ENCODE data around the gene GALNT6. TPM values are rescaled to one million over a fixed set of nuclear protein-coding genes. Genes with fewer than 3 reads are reported as not detected.
"Not testable (repeated sequence)": the region's sequence is repeated elsewhere in the genome, so short reads cannot be mapped to it uniquely, and the experiment has no call there.

GALNT6 gene
- total and polyA plus RNA-seq, 5 experiments from 2014 or later = 1.5 to 8.3 (median 4.4) TPM

DNA sequence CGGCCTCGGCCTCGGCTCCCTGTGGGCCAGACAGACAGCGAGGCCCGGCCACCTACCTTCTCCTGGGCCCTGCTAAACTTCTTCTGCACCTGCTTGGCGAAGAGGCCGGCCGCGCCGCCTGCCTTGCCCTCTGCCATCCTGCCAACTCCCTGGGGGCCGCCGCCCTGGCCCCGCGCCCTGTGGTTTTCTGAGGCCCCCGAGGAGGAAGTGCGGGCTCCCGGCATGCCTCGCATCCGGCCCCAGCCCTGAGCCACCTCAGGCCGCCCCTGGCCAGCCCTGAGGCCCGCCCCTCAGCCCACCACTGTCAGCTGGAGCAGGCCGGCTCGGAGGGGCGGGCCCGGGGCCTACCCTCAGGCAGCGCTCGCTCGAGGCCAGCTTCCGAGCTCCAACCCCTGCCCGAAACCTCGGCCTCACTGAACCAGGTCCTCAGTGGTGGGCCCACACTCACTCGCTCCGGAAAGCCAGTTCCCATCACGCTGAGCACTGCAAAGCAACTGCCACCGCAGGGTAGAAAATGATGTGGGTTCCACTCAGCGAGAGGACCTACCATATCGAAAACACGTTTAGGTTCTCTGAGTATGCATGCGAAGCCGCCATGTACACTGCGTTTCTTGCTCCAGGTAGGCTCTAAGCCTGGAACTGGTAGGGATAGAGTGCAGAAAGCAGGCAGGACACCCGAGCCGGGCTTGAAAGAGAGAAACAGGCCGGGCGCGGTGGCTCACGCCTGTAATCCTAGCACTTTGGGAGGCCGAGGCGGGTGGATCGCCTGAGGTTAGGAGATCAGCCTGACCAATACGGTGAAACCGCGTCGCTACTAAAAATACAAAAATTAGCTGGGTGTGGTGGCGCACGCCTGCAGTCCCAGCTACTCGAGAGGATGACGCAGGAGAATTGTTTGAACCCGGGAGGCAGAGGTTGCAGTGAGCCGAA is 67.0 kb downstream of the GALNT6 start, which contains the start of gene BIN2:
Gene BIN2 (minus strand): TSS at position 209 of the 930 bp plus-strand sequence. CDS start 72 bp downstream, at position 137.
- Mint-ChIP-seq H3K27me3 (no peaks in the 10 kb centered on the region), H3K36me3 (peaks cover 11 to 22% (median 22%) of the 10 kb centered on the region in 3 donors)
- peak; percentile 65 to 67 for ATAC-seq

GRCh38 chr12:51323317-51323960 is 67.8 kb downstream of the GALNT6 start:
- ATAC-seq (peak; percentile 47 to 75), DNase-seq (peak; percentile 28 to 81 (median 68))
- no peaks in the 10 kb centered on the region for H3K9me3 Mint-ChIP-seq
- H3K27ac Mint-ChIP-seq = peak overlapping the region; percentile 91 to 99 (median 97)
- H3K4me1 Mint-ChIP-seq = peaks cover 41 to 93% (median 89%) of the 10 kb centered on the region in 4 donors
- H3K4me3 Mint-ChIP-seq = peak overlapping the region; percentile 74 to 99 (median 97)
- POLR2A ChIA-PET = interaction anchor here (0.5 to 23.6 kb wide), 13 partner anchors 9 to 498 kb away, joined by 3 to 406 read pairs (median 6); partner anchors contain the start of genes DAZAP2, POU6F1 and SMAGP
- no peaks in the 10 kb centered on the region for H3K27me3 Mint-ChIP-seq
- H3K36me3 Mint-ChIP-seq = peaks cover 16 to 27% (median 22%) of the 10 kb centered on the region in 3 donors

More for the DNA sequence above, 67.0 kb downstream of the GALNT6 start, which contains the start of gene BIN2:
- peak; percentile 53 to 88 (median 76) for DNase-seq
- Mint-ChIP-seq H3K4me3 (peak within 1 kb of the TSS; percentile 74 to 99 (median 97)), H3K4me1 (peaks cover 40 to 92% (median 89%) of the 10 kb centered on the region in 4 donors), H3K9me3 (no peaks in the 10 kb centered on the region), H3K27ac (peak within 1 kb of the TSS; percentile 92 to 99 (median 97))
- POLR2A ChIA-PET = interaction anchor here (0.6 to 23.6 kb wide), 10 partner anchors 10 to 499 kb away, joined by 3 to 406 read pairs (median 8); partner anchors contain the start of genes DAZAP2 and POU6F1

GRCh38 chr12:51322452-51322851 is 68.8 kb downstream of the GALNT6 start:
- H3K27ac Mint-ChIP-seq = peak overlapping the region; percentile 91 to 99 (median 97)
- DNase-seq (no peak), ATAC-seq (no peak)
- peaks cover 16 to 33% (median 24%) of the 10 kb centered on the region in 3 donors for H3K36me3 Mint-ChIP-seq
- H3K4me3 Mint-ChIP-seq = peak overlapping the region; percentile 74 to 99 (median 97)
- no peaks in the 10 kb centered on the region for H3K27me3 Mint-ChIP-seq
- POLR2A ChIA-PET = interaction anchor here (0.5 to 23.6 kb wide), 11 partner anchors 8 to 105 kb away, joined by 3 to 406 read pairs (median 5); partner anchors contain the start of genes DAZAP2, POU6F1 and SMAGP
- no peaks in the 10 kb centered on the region for H3K9me3 Mint-ChIP-seq
- H3K4me1 Mint-ChIP-seq = peaks cover 44 to 94% (median 88%) of the 10 kb centered on the region in 4 donors

DNA sequence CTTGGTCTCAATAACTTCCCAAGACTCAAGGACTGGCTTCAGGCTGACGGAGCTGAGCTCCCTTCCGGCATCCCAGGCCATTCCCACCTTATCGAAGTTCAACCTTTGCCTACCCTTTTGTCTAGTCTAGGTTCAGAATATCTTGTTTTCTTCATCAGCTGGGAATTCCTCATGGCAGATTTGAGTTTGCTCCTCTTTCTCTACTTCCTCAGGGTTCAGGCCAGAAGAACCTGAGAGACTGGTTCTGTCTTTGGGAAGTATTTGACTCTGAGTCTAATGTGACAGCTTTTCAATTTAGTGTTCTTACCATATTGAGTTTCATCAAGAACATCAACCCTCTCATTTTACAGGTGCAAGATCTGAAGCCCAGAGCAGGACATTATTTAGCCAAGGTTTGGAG is 69.3 kb downstream of the GALNT6 start:
- Mint-ChIP-seq H3K4me3 (peak overlapping the region; percentile 74 to 99 (median 97)), H3K4me1 (peaks cover 40 to 93% (median 87%) of the 10 kb centered on the region in 4 donors), H3K27me3 (no peaks in the 10 kb centered on the region), H3K9me3 (no peaks in the 10 kb centered on the region), H3K27ac (peak overlapping the region; percentile 91 to 100 (median 97)), H3K36me3 (peaks cover 16 to 37% (median 24%) of the 10 kb centered on the region in 3 donors)
- POLR2A ChIA-PET = interaction anchor here (0.6 to 23.6 kb wide), 6 partner anchors 8 to 83 kb away, joined by 3 to 406 read pairs (median 18); partner anchors contain the start of gene DAZAP2
- DNase-seq = no peak
- ATAC-seq = no peak

DNA sequence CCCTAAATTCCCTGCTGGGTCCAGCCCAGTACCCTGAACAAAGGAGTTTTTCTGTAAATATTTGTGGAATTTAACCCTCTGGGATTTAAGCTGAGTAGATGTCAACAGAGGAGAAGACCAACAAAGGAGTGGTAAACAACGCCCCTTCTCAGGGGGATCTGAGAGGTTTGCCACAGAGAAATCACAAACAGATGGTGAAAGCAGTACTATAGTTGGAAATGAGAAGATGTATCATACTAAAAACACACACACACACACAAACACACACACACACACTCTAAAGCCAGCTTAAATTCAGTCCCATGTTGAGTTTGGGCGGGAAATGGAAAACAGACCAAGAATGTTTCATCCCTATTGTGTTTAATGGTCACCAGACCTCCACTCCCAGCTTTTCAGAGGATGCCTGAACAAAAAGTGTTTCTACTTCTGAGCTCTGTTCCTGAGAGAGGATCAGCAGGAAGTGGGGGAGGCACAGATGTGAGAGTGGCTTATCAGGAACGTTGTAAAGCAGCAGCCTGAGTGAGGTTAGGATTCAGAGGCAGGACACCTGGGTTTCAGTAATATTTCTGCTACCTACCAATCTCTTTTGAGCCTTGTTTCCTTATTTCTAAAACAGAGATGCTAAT is 70.4 kb downstream of the GALNT6 start:
- ATAC-seq (no peak), DNase-seq (no peak)
- peak overlapping the region; percentile 91 to 100 (median 97) for H3K27ac Mint-ChIP-seq
- peak overlapping the region; percentile 74 to 99 (median 97) for H3K4me3 Mint-ChIP-seq
- no peaks in the 10 kb centered on the region for H3K27me3 Mint-ChIP-seq
- no peaks in the 10 kb centered on the region for H3K9me3 Mint-ChIP-seq
- peaks cover 41 to 93% (median 84%) of the 10 kb centered on the region in 4 donors for H3K4me1 Mint-ChIP-seq
- POLR2A ChIA-PET = interaction anchor here (0.6 to 23.6 kb wide), 11 partner anchors 10 to 1161 kb away, joined by 4 to 406 read pairs (median 6); partner anchors contain the start of genes DAZAP2, POU6F1 and SMAGP
- peaks cover 16 to 43% (median 28%) of the 10 kb centered on the region in 3 donors for H3K36me3 Mint-ChIP-seq

DNA sequence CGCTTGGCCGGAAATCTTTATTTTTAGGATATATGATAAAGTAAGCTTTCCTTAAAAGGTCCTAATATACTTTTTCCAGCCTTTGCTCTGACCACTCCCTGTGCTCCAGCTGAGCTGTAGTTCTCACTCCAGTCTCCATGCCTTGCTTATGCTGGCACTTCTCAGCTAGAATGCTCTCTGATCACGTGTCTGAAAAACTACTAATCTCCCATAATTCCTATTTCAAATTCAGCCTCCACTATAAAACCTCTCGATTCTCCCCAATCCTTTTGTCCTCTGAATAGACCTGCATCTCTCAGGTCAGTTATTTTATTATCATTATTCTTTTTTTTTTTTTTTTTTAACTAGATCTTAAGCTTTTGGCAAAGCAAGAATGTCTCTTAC is 70.9 kb downstream of the GALNT6 start:
- POLR2A ChIA-PET = interaction anchor here (0.6 to 23.6 kb wide), 11 partner anchors 10 to 1160 kb away, joined by 4 to 406 read pairs (median 5); partner anchors contain the start of genes DAZAP2, POU6F1 and SMAGP
- Mint-ChIP-seq H3K36me3 (peaks cover 16 to 48% (median 28%) of the 10 kb centered on the region in 3 donors), H3K4me3 (peak overlapping the region; percentile 74 to 99 (median 97)), H3K9me3 (no peaks in the 10 kb centered on the region), H3K27me3 (no peaks in the 10 kb centered on the region), H3K27ac (peak overlapping the region; percentile 88 to 100 (median 96)), H3K4me1 (peaks cover 42 to 91% (median 85%) of the 10 kb centered on the region in 4 donors)
- no peak for ATAC-seq
- no peak for DNase-seq

DNA sequence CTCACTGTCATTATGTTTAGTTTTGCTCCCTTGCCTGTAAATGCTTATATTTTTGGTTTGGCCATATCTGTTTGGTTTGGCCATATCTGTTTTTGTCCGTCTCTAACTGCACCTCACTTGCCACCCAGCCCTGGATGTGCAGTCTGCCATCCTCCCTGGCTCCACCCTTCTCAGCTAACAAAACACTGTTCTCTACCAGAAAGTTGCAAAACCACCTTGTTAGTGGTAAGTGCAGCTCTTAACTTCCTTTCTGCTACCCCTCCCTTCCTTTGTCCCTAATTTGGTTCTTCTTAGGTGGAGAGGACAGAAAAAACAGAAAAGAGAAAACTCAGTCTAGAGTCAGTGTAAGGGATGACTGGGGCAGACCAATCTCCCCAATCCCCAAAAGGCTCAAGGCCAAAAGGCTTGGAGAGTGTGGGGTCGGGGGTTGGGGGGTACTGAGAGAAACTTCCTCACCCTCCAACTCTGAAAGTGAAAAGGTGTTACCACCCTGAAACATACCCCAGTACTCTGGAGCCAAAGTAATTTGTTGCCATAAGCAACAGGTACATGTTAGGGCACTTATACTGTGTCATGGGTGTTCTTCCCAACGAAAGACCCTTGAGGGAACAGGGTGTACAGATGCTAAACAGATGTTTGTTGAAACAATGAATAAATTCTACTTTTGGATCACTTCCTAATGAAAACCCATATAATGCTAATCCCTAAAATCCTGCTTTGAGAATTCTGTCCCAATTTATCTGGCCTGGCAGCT is 72.2 kb downstream of the GALNT6 start:
- DNase-seq (peak in 9 of 10 donors; percentile 22 to 78 (median 53)), ATAC-seq (peak; percentile 80 to 82)
- peaks cover 16 to 58% (median 28%) of the 10 kb centered on the region in 3 donors for H3K36me3 Mint-ChIP-seq
- H3K4me3 Mint-ChIP-seq = peak overlapping the region; percentile 55 to 99 (median 86)
- H3K27me3 Mint-ChIP-seq = no peaks in the 10 kb centered on the region
- H3K27ac Mint-ChIP-seq = peak overlapping the region; percentile 88 to 100 (median 96)
- no peaks in the 10 kb centered on the region for H3K9me3 Mint-ChIP-seq
- POLR2A ChIA-PET = interaction anchor here (0.7 to 23.6 kb wide), 14 partner anchors 8 to 554 kb away, joined by 3 to 406 read pairs (median 5); partner anchors contain the start of genes DAZAP2, POU6F1 and SMAGP
- H3K4me1 Mint-ChIP-seq = peaks cover 38 to 84% (median 82%) of the 10 kb centered on the region in 4 donors

DNA sequence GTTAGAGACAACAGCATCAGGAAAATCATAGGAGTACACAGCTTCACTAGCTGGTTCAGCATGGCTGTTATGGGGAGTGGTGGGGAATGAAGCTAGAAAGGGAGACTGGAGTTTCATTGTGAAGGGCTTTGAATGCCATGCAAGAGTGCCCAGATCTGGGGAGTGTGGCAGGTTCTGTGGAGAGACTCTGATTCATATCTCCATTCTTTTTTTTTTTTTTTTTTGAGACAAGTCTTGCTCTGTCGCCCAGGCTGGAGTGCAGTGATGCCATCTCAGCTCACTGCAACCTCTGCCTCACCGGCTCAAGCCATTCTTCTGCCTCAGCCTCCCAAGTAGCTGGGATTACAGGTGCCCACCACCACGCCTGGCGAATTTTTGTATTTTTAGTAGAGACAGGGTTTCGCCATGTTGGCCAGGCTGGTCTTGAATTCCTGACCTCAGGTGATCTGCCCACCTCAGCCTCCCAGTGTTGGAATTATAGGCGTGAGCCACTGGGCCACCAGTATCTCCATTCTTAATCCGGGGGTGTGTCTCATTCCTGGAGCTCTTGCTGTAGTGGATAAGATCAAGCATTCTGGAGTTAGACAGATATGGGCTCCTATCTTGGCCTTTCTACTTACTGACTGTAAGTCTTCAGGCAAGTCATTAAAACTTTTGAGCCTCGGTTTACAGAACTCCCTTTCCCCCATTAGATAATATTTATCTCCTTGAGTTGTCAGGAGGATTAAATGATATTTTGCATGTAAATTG is 73.0 kb downstream of the GALNT6 start:
- H3K4me1 Mint-ChIP-seq = peaks cover 37 to 83% (median 81%) of the 10 kb centered on the region in 4 donors
- peaks cover 16 to 64% (median 33%) of the 10 kb centered on the region in 3 donors for H3K36me3 Mint-ChIP-seq
- H3K9me3 Mint-ChIP-seq, H3K27me3 Mint-ChIP-seq, DNase-seq: not testable (repeated sequence)
- peak overlapping the region; percentile 55 to 99 (median 86) for H3K4me3 Mint-ChIP-seq
- peak overlapping the region; percentile 88 to 100 (median 96) for H3K27ac Mint-ChIP-seq
- peak in 1 of 2 donors; percentile 18 for ATAC-seq
- POLR2A ChIA-PET = interaction anchor here (0.7 to 23.6 kb wide), 12 partner anchors 13 to 554 kb away, joined by 3 to 406 read pairs (median 8); partner anchors contain the start of genes DAZAP2, POU6F1 and SMAGP

DNA sequence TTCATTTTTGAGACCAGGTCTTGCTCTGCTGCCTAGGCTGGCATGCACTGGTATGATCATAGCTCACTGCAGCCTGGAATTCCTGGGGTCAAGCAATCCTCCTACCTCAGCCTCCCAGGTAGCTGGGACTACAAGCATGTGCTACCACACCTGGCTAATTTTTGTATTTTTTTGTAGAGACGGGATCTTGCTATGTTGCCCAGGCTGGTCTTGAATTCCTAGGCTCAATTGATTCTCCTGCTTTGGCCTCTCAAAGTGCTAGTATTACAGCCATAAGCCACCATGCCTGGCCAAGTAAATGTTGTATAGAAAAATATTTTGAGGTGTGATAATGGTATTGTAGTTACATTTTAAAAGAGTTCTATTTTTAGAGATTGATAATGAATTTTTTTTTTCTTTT is 79.8 kb downstream of the GALNT6 start:
- ATAC-seq (no peak), DNase-seq (no peak)
- Mint-ChIP-seq H3K4me1 (peaks cover 26 to 81% (median 71%) of the 10 kb centered on the region in 4 donors), H3K9me3 (no peaks in the 10 kb centered on the region), H3K27ac (peak overlapping the region in 9 of 10 donors; percentile 18 to 89 (median 82)), H3K27me3 (no peaks in the 10 kb centered on the region), H3K36me3 (peaks cover 11 to 87% (median 21%) of the 10 kb centered on the region in 3 donors), H3K4me3 (peak overlapping the region in 4 of 10 donors; percentile 15 to 33 (median 30))
- POLR2A ChIA-PET = interaction anchor here (1.1 to 23.6 kb wide), 5 partner anchors 8 to 24 kb away, joined by 3 to 406 read pairs (median 5); no protein-coding TSS in a partner anchor

Measured in naive thymus-derived CD8-positive, alpha-beta T cell (primary cell).